NCI-H1105 (cell line): Measurements from ENCODE around the gene LRP2.

Experiments
- DNase-seq: peaks from one replicate; lab custom pipeline; 2025; lab: John Stamatoyannopoulos, UW

LRP2 gene

GRCh38 chr2:169240405-169240804 lies 121.9 kb downstream of the LRP2 start:
- no peak for DNase-seq

DNA sequence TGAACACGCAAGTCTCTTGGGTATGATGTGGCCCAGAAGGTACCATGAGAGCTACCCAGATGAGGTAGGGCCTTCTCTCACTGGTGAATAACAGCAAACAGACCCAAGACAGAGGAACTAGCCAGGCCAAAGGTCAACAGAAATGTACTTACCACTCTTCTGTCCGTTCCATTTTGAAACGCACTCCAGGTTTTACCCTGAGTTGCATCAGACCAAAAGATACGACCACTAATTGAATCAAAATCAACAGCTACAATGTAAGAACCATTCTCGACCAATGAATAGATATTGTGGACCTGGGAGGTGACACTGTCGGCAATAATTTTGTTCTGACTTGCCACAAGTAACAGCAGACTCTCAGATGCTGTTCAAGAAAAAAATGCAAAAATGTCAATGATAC lies 124.4 kb downstream of the LRP2 start:
- DNase-seq: no peak

GRCh38 chr2:169237286-169237685 lies 125.0 kb downstream of the LRP2 start:
- DNase-seq: no peak

- DNase-seq: no peak
These were observed 129.7 kb downstream of the LRP2 start for GRCh38 chr2:169232551-169233154.

DNA sequence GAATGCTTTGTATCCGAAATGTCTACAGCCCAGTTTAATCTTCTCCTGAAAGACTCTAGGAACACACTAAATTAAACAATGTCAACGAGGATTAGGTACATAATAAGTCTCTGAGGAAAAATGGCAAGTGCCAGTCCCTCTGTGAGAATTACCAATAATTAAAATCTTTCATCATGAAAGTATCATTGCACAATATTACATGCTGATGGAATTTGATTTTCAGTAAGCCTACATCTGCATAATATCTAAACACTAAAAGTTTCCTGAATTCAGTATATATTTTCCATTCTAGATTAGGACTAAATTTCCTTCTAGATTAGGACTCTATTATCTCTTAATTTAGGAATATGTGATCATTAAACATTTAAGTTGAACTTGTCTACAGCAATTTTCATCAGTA lies 132.1 kb downstream of the LRP2 start:
- DNase-seq: no peak

DNA sequence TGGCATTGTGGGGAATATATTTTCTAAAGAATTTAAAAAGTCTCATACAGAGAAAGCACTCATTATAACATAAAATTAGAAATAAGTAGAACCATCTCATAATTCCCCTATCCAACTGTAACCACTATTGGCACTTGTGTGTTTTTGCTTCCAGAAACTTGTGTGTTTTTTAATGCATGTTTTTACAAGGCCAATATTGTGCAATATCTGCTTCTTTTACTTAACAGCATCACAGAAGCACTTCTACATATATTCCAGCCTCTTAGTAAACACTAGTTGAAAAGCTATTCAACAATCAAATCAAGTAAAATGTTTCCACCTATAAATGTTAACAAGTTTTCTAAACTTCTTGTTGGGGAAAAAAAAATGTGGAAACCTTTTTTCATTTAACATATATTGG lies 132.7 kb downstream of the LRP2 start:
- no peak for DNase-seq

DNA sequence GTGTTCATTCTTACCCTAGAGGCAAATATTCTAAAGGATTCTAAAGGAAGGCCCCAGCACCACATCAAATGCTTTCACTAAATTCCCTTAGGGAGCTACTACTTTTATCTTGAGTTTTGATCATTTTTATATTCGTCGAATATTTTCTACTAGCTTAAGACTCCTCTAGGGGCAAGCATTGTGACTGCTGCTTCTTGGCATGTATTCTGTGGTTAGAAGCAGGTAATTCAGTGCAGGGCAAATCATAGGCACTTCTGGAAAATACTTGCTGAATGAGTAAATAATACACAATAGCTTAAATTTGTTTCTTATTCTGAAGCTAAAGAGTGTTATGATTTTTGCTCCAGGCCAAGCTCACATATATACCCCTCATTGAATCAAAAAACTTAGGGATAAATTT lies 136.4 kb downstream of the LRP2 start:
- no peak for DNase-seq

GRCh38 chr2:169225233-169225750 lies 137.0 kb downstream of the LRP2 start:
- no peak for DNase-seq

DNA sequence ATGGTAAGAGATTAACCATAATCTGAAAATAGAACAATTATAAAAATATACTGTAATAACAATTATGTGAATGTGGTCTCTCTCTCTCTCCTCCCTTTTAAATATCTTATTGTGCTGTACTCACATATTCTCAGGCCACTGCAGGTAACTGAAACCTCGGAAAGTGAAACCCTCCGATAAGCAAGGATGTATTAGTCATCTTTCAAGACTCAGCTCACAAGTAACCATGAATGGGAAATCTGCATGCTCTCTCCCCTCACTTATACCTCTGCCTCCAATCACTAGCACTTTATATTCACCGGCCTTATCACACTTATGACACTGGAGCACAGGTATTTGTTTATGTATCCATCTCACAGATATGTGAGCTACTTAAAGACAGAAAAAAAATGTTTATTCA lies 139.7 kb downstream of the LRP2 start:
- no peak for DNase-seq

DNA sequence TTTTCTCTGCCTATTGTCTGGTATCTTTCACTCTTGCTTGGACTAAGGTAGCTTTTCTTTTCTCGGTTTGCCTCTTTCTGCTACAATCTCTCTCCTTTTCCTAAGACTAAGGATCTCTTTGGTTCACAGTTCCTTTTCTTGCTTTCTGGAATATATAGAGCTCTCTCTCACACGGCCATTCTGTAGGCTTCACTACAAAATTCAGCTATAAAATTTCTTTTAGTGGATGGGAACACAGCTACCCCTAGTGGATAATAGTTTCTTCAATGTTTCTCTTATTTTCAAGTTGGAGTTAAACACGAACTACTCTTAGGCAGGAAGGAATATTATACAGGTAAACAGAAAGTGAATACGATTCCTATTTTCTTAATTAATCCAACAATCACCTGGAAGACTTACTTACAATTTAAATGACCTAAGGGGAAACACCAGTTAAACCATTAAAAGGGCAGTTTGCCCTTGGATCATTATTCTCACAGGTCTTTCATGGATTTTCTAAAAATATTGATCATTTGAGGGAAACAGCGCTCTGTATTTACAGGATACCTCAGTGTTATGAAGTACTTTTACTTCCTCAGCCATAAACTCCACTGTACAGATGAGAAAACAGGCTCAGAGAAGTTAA lies 140.5 kb downstream of the LRP2 start:
- peak; percentile 9 for DNase-seq

DNA sequence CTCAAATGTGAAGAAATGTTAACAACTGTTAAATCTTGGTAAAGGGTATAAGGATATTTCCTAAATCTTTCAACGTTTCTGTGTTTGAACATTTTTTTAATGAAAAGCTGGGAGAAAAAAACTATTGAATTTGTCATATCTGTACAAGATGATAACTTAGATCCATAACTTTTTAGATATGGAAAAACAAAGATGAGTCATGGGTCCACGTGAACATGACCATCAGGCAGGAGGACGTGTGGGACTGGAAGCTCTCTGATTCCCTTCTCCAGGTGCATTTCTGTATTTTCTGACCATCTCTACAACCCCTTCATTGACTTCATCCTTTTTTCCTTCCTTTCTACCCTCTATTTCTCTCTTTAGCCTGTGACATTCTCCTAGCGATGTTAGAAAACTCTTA lies 151.4 kb downstream of the LRP2 start:
- no peak for DNase-seq

GRCh38 chr2:169208026-169208425 lies 154.3 kb downstream of the LRP2 start:
- DNase-seq: no peak

GRCh38 chr2:169205176-169205575 lies 157.2 kb downstream of the LRP2 start:
- DNase-seq: no peak

DNA sequence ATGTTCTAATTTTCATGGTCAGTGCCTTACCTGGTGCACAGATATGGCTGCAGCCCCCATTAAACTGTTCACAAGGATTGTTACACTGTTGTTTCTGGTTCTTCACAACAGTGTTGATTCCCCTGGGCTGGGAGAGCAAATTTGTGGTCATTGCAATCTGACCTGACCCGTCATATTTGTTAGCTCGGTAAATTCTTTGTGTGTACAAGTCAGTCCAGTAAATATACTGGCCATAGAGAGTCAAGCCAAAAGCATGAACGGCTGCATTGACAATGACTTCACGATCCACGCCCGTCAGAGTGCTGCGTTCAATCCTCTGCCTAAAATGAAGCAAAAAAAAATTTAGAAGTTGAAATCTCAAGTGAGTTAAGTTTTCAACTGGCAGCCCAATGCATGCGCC lies 158.4 kb downstream of the LRP2 start:
- no peak for DNase-seq

DNA sequence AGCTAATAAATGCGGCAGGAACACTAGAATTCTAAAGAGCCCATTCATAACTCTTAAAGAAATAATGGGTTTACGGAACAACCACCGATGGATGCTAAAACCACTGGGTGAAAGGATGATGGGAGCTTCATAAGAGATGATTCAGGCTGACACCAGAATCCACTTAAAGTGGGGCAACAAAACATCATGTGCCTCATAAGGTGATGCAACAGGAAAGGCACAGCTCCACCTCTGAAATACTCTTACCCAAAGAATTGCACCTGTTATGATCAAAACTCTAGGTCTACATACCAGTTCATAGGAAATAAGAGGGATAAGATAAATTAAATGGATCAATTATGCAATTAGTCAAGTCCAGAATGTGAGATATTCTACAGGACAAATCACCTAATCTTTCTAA lies 161.6 kb downstream of the LRP2 start:
- DNase-seq: no peak

DNA sequence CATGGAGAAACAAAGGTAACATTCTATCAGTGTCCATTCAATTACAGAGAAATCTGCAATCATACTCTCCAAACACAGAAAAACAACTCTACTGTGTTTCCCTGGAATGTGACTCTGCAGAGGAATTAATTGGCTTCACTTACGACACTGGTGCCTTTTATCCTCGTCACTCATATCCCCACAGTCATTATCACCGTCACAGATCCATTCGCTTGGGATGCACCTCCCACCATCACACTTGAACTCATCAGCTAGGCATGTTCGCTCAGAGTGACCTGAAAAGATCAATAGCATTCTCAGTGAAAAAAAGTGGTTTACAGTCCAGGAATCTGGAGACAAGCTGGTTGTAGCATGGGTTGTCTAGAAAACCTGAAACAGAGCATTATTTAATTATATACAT lies 168.7 kb downstream of the LRP2 start:
- no peak for DNase-seq

DNA sequence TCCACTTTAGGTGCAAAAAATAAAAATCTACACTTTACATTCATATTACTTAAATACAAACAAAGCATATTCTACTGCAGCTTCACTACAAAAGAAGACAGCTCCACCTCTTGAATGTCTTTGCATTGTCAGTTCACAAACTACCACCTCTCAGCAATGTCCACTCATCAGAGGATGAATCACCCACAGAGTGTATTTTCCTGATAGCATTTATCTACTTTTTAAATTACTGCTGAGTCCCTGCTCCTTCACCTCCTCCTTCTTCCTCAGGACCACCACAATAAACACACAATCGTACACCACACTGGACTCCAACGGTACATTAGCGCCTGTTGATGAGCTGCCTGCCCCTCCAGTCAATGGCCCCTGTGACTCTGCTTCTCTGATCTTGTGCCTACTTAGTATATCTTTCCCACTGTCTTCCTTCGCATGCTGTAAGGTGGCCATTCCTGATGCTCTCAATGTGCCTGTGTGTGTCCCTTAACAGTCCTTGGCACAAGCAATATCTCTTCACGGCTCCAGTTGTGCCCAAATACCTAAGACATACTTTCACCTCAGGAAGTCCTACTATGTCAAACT lies 172.0 kb downstream of the LRP2 start:
- no peak for DNase-seq

DNA sequence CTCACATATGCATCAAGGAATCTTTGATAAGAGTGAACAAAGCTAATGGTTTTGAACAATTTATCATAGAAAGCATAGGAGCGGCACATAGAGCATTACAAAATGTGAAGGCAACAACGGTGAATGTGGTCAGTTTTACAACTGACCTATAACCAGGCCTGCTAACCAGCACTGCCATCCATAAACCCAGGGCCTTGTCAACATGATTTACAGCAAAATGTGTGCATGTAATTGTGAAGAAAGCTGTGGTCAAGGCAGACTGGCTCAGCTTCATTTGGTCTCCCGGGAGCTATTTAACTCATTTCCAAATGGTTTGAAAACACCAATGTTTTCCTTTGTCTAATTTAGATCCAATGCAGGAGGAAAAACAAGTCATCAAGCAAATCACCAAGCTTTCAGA lies 173.2 kb downstream of the LRP2 start:
- no peak for DNase-seq

DNA sequence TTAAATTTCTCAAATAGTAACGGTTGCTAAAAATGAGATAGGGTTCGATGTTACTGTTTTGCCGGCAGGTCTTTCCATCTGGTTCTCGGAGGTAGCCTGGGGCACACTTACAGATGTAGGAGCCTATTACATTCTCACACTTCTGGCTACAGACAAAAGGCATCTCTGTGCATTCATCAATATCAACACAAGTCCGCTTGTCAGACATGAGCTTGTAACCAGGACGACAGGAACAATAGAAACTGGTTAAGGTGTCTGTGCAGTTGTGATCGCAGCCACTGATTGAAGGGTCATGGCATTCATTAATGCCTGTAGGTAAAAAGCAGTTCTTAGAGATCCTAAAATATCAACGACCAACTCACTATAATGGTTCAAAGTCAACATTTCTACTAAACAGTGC lies 176.6 kb downstream of the LRP2 start:
- DNase-seq: no peak

DNA sequence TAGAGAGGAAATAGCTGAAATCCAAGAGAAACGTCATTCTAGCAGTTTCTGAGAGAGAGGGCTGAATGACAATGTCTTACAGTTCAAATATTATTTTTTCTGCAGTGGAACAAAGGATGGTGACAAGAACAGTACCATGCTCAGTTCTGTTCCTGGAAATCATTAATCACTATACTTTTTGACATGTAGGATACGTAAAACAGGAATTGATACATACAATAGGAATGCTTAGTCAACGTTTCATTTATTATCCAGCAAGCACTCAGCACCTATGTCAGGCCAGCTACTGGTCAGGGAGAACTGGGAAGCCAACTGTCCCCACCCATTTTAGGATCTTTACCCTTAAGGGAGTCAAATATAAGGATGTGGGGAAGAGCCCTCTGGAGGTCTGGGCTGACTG lies 178.3 kb downstream of the LRP2 start:
- DNase-seq: no peak

DNA sequence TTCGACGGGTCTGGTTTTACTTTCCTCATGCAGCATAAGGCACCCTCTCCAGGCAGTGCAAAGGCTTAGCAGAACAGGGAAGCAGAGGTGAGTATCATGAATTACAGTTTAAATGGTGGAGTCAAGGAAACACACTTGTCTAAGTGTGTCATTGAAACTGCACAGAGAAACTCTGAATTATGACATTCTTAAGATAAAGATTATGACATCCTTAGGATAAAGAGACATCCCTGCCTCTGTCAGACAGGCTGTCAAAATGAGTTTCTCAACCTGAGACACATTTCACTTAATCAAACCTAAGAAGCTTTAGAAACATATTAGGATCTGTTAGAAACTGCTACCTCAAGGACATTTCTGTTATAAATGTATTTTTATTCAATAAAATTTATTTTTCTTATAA lies 179.8 kb downstream of the LRP2 start:
- DNase-seq: no peak

- DNase-seq: no peak
These were observed 183.4 kb downstream of the LRP2 start for GRCh38 chr2:169178804-169179390.

GRCh38 chr2:169178364-169178763 lies 184.0 kb downstream of the LRP2 start:
- DNase-seq: no peak
